ENCODE measurements around the gene SKOR1.

DNA sequence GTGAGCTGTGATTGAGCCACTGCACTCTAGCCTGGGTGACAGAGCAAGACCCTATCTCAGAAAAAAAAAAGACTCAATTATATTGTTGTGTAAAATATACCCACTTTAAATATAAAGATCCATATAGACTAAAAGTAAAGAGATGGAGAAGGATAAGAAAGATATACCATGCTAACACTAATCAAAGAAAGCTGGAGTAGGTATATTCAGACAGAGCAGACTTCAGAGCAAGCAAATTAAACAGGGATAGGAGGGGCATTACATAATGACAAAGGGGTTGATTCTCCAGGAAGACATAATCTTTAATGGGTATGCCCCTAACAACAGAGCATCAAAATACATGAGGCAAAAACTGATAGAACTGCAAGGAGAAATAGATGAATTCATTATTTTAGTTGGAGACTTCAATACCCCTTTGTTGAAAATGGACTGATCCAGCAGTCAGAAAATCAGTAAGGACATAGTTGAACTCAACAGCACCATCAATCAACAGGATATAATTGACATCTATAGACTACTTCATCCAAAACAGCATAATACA, 45.6 kb downstream of the SKOR1 start:
- no peak for TF ChIP-seq POLR2A (IDR thresholded peaks at IDR 0.05)
- TF ChIP-seq, protein P1, sequence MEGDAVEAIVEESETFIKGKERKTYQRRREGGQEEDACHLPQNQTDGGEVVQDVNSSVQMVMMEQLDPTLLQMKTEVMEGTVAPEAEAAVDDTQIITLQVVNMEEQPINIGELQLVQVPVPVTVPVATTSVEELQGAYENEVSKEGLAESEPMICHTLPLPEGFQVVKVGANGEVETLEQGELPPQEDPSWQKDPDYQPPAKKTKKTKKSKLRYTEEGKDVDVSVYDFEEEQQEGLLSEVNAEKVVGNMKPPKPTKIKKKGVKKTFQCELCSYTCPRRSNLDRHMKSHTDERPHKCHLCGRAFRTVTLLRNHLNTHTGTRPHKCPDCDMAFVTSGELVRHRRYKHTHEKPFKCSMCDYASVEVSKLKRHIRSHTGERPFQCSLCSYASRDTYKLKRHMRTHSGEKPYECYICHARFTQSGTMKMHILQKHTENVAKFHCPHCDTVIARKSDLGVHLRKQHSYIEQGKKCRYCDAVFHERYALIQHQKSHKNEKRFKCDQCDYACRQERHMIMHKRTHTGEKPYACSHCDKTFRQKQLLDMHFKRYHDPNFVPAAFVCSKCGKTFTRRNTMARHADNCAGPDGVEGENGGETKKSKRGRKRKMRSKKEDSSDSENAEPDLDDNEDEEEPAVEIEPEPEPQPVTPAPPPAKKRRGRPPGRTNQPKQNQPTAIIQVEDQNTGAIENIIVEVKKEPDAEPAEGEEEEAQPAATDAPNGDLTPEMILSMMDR (IDR thresholded peaks at IDR 0.05), result no peak

Measured in suprapubic skin (tissue), 3 donors.